Measurements from ENCODE around the gene ZNF319. TPM values are rescaled to one million over a fixed set of nuclear protein-coding genes. Genes with fewer than 3 reads are reported as not detected.

The ZNF319 gene
- total RNA-seq, 4 donors from 2014 or later: 12.1 to 24.0 (median 18.7) TPM

DNA sequence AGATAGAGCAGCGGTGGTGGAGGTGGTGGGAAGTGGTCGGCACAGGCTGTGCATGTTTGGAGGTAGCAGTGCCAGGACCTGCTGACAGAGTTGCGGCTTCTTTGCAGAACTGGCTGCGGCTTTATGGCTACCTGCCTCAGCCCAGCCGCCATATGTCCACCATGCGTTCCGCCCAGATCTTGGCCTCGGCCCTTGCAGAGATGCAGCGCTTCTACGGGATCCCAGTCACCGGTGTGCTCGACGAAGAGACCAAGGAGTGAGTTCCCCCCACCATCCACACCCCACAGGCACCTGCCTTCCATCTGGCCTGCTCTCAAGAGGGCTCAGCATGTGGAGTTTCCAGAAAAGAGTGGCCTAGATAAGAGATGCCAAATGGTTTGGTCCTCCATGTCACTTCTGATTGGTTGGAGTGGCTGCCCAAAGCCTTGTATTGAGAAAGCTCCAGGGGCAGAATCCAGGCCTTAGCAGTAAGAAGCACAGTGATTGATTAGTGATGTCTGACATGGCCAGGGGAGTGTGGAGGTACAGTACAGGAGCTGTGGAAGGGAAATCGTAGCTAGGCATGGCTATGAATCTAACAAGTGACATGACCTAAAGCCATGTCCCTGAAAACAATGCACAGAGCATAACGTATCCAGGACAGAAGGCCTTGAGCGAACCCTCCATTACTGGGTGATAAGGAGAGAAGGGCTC is 37.0 kb upstream of the ZNF319 start:
- no peak overlapping the region for H3K4me3 ChIP-seq (replicated peaks in 1 of 3)
- H3K4me1 ChIP-seq: peaks cover 37 to 39% of the 10 kb centered on the region in 2 donors
- intact Hi-C loops (cut with DNase I): no loop called here
- H3K27me3 ChIP-seq: no peaks in the 10 kb centered on the region
- peak overlapping the region in 1 of 3 donors; percentile 33 for H3K27ac ChIP-seq
- no peaks in the 10 kb centered on the region for H3K9me3 ChIP-seq
- peaks cover 23 to 44% of the 10 kb centered on the region in 2 donors for H3K36me3 ChIP-seq
- TF ChIP-seq, protein P1, sequence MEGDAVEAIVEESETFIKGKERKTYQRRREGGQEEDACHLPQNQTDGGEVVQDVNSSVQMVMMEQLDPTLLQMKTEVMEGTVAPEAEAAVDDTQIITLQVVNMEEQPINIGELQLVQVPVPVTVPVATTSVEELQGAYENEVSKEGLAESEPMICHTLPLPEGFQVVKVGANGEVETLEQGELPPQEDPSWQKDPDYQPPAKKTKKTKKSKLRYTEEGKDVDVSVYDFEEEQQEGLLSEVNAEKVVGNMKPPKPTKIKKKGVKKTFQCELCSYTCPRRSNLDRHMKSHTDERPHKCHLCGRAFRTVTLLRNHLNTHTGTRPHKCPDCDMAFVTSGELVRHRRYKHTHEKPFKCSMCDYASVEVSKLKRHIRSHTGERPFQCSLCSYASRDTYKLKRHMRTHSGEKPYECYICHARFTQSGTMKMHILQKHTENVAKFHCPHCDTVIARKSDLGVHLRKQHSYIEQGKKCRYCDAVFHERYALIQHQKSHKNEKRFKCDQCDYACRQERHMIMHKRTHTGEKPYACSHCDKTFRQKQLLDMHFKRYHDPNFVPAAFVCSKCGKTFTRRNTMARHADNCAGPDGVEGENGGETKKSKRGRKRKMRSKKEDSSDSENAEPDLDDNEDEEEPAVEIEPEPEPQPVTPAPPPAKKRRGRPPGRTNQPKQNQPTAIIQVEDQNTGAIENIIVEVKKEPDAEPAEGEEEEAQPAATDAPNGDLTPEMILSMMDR (IDR thresholded peaks at IDR 0.05): no peak
- no peak for TF ChIP-seq POLR2A (IDR thresholded peaks at IDR 0.05)
- DNase-seq: no peak
- 93 to 94% methylated on average over 12 to 15 of the region's 16 CpGs for WGBS, 2 donors

DNA sequence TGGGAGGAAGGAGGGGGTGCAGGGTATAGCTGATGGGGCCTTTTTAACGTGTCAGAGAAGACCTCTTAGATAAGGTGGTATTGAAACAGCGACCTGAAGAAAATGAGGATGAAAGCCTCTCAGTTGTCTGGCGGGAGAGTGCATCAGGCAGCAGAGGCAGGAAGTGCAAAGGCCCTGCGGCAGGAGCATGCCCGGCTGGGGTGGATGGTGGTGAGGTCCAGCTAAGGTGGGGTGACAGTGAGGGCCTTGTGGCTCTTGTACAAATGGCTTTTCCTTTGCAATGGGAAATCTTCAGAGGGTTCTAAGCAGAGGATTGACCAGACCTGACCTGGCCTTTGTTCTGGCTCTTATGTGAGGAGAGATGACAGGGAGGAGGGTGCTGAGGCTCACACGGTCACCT is 36.5 kb upstream of the ZNF319 start:
- Histone ChIP-seq H3K9me3 (no peaks in the 10 kb centered on the region), H3K36me3 (peaks cover 23 to 38% of the 10 kb centered on the region in 2 donors), H3K4me3 (replicated peaks in 1 of 3) (no peak overlapping the region), H3K27ac (peak overlapping the region in 2 of 3 donors; percentile 33 to 76), H3K4me1 (peaks cover 42 to 45% of the 10 kb centered on the region in 2 donors), H3K27me3 (no peaks in the 10 kb centered on the region)
- 86 to 97% methylated on average over 6 of the region's 6 CpGs for WGBS, 2 donors
- intact Hi-C loops (cut with DNase I): no loop called here
- TF ChIP-seq POLR2A (IDR thresholded peaks at IDR 0.05): no peak
- TF ChIP-seq, protein P1 (IDR thresholded peaks at IDR 0.05): no peak
- DNase-seq: no peak

DNA sequence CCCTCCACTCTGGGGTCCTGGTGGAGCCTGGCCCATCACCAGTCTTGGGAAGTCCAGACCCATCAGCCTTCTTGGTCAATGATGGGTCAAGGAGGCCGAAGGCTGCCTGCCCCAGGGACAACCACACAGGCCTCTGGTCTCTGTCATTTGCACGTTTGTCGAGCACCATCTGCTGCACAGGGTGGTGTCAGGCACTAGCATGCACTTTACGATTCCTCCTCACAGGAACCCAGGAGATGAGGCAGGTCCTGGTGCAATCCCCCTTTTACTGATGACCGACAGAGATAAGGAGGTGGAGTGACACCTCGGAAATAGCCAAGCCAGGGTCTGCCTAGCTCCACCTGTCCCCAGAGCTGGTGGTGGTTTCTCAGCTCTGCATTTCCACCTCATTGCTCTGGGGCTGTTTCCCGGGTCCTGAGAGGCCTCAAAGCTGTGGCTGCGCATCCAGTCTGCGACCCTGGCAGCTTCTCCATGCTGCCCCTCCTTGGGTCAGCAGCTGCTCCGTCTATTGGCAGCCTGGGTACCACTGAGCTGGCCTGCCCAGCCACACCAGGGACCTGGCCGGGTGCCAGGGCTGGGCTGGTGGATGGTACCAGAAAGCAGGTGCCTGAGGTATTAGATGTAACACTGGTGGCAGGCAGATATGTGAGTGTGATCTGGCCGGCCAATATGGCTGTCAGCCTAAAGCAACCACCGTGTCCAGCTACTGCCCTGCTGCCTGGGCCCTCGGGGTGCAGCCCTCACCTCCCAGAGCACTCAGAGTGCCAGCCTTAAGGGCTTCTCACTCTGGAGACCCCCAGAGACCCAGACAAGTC is 35.1 kb upstream of the ZNF319 start:
- no peak overlapping the region for H3K4me3 ChIP-seq (replicated peaks in 1 of 3)
- no peak for TF ChIP-seq POLR2A (IDR thresholded peaks at IDR 0.05)
- TF ChIP-seq, protein P1 (IDR thresholded peaks at IDR 0.05): no peak
- H3K27me3 ChIP-seq: no peaks in the 10 kb centered on the region
- H3K9me3 ChIP-seq: no peaks in the 10 kb centered on the region
- peaks cover 10 to 24% of the 10 kb centered on the region in 2 donors for H3K36me3 ChIP-seq
- 69 to 100% methylated on average over 3 to 10 of the region's 14 CpGs for WGBS, 2 donors
- intact Hi-C loops (cut with DNase I): no loop called here
- H3K4me1 ChIP-seq: peaks cover 55 to 59% of the 10 kb centered on the region in 2 donors
- peak overlapping the region; percentile 33 to 76 (median 38) for H3K27ac ChIP-seq
- peak; percentile 56 to 59 for DNase-seq

DNA sequence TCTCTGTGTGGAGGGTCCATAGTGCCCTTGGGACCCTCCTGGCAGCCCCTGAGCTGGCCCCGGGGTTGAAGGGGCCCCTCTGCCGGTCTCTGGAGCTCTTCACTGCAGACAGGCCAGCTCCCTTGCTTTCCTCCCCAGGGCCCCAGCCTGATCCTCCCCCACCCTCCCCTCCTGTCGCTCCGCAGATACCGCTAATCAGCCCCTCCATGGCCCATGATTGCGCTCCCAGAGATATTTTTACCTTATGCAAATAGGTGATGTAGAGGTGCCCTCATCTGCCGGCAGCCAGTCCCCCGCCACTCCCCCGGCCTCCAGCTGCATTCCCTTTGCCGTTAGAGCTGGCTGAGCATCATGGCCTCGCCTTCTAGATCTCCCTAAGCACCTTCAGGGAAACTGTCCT is 34.3 kb upstream of the ZNF319 start:
- Histone ChIP-seq H3K27me3 (no peaks in the 10 kb centered on the region), H3K4me3 (replicated peaks in 1 of 3) (no peak overlapping the region), H3K9me3 (no peaks in the 10 kb centered on the region), H3K36me3 (peaks cover 3 to 17% of the 10 kb centered on the region in 2 donors), H3K4me1 (peaks cover 63 to 67% of the 10 kb centered on the region in 2 donors), H3K27ac (peak overlapping the region; percentile 76 to 89 (median 88))
- WGBS, 2 donors: 62 to 74% methylated on average over 11 of the region's 11 CpGs
- intact Hi-C loops (cut with DNase I): loop anchor here (5.0 kb wide), 1 partner anchor 33 kb away; no protein-coding TSS in a partner anchor
- TF ChIP-seq, protein P1 (IDR thresholded peaks at IDR 0.05): no peak
- TF ChIP-seq POLR2A (IDR thresholded peaks at IDR 0.05): no peak
- peak in 1 of 2 donors; percentile 30 for DNase-seq

Data from thyroid gland (tissue), 4 donors.